Panc1 (cell line): ENCODE measurements around the gene NT5DC1. TPM values are rescaled to one million over a fixed set of nuclear protein-coding genes. Genes with fewer than 3 reads are reported as not detected.

Experiments used
- ATAC-seq: fragments of 200-7000 bp; cut with Tn5 transposase; 2 replicates; pipeline ENCODE4 v1.9.1; 2020; ENCODE audit warnings: mild to moderate bottlenecking, moderate library complexity
- BruUV-seq: library from RNA; stranded (reverse); fragments of 400-500 nt; replicated peaks from 2 replicates; lab custom pipeline; 2021; lab: Mats Ljungman, UMichigan
- CTCF ChIA-PET: fragments of 300-600 bp; sonication (Branson Sonifier 250); formaldehyde crosslinking; loops from one replicate; lab custom pipeline; 2022; ENCODE audit warnings: antibody characterized with exemption; lab: Charles Lee
- POLR2A ChIA-PET: fragments of 300-600 bp; sonication (Branson Sonifier 250); formaldehyde crosslinking; loops from one replicate; lab custom pipeline; 2022; ENCODE audit warnings: antibody characterized with exemption; lab: Charles Lee
- DNase-seq: peaks from one replicate; pipeline ENCODE4 v3.0.0-alpha.2; 2010; ENCODE audit warnings: low read depth, low spot score
- H3K27ac ChIP-seq: 2 replicates; pipeline ENCODE4 v1.5.1; 2011; ENCODE audit warnings: mild to moderate bottlenecking, low read length, inconsistent platforms
- H3K27me3 ChIP-seq: fragments of 200-500 bp; sonication (Bioruptor generic); 2 replicates; pipeline ENCODE4 v1.6.0; 2014; ENCODE audit warnings: low read length, inconsistent platforms; ENCODE audit not compliant: control insufficient read depth, insufficient read depth
- H3K36me3 ChIP-seq: fragments of 200-500 bp; sonication (Bioruptor generic); 2 replicates; pipeline ENCODE4 v1.5.1; 2014; ENCODE audit warnings: inconsistent platforms, mild to moderate bottlenecking, low read length, moderate library complexity; ENCODE audit not compliant: control insufficient read depth, insufficient read depth
- H3K4me1 ChIP-seq: 2 replicates; pipeline ENCODE4 v1.5.1; 2011; ENCODE audit warnings: inconsistent platforms, mild to moderate bottlenecking, low read length, moderate library complexity; ENCODE audit not compliant: control insufficient read depth, insufficient read depth
- H3K4me3 ChIP-seq, 2 experiments: 2 replicates each; pipeline ENCODE4 v1.5.1; 2011 to 2012; ENCODE audit warnings: low read depth in 2 of 2, low read length in 2 of 2, mild to moderate bottlenecking in 2 of 2, inconsistent platforms in 1 of 2, moderate library complexity in 1 of 2
- H3K9me3 ChIP-seq: fragments of 200-500 bp; sonication (Bioruptor generic); 2 replicates; pipeline ENCODE4 v1.5.1; 2014; ENCODE audit warnings: low read depth, mild to moderate bottlenecking, inconsistent platforms, low read length, moderate library complexity; ENCODE audit not compliant: control insufficient read depth, insufficient read depth
- CTCF ChIP-seq: fragments of 450-650 bp; IDR thresholded peaks from 2 replicates; pipeline ENCODE4 v1.5.1; 2017; ENCODE audit warnings: mild to moderate bottlenecking
- POLR2AphosphoS5 ChIP-seq: IDR thresholded peaks from 2 replicates; pipeline ENCODE4 v1.6.1; 2012; ENCODE audit warnings: mild to moderate bottlenecking, low read depth, low read length, moderate library complexity
- REST ChIP-seq, 2 experiments: IDR thresholded peaks; 2 replicates each; pipeline ENCODE4 v1.6.1; 2011 to 2012; ENCODE audit warnings: low read depth in 2 of 2, control low read depth in 1 of 2, low read length in 1 of 2, mild to moderate bottlenecking in 1 of 2, moderate library complexity in 1 of 2; ENCODE audit not compliant: insufficient read depth in 1 of 2
- SIN3A ChIP-seq: IDR thresholded peaks from 2 replicates; pipeline ENCODE4 v1.6.1; 2012; ENCODE audit warnings: low read depth, mild to moderate bottlenecking, low read length, moderate library complexity, borderline replicate concordance; ENCODE audit not compliant: insufficient read depth
- TCF7L2 ChIP-seq: IDR thresholded peaks from 2 replicates; pipeline ENCODE4 v1.6.1; 2011; ENCODE audit warnings: mild to moderate bottlenecking, low read depth, low read length, inconsistent platforms
- in situ Hi-C: cut with HindIII; loops from 2 replicates; pipeline ENCODE4 v1.10.0; 2016; ENCODE audit warnings: low sequenced_read_pairs, low pct_unique_long_range_greater_than_20kb
- intact Hi-C: fragments of 100-400 bp; cut with micrococcal nuclease; formaldehyde crosslinking; loops from one replicate; pipeline ENCODE4 v1.10.0; 2022; ENCODE audit not compliant: unreplicated experiment
- total RNA-seq: library from RNA; stranded (reverse); gene quantifications from one replicate; pipeline ENCODE4 v1.2.1, GENCODE V29; 2021; ENCODE audit not compliant: unreplicated experiment

Gene NT5DC1
- total RNA-seq, 1 experiment from 2014 or later: 79.1 TPM

GRCh38 chr6:116221067-116221466 is 120.4 kb downstream of the NT5DC1 start:
- no peak for ATAC-seq
- in situ Hi-C loops: no loop called here
- H3K36me3 ChIP-seq: no peaks in the 10 kb centered on the region

DNA sequence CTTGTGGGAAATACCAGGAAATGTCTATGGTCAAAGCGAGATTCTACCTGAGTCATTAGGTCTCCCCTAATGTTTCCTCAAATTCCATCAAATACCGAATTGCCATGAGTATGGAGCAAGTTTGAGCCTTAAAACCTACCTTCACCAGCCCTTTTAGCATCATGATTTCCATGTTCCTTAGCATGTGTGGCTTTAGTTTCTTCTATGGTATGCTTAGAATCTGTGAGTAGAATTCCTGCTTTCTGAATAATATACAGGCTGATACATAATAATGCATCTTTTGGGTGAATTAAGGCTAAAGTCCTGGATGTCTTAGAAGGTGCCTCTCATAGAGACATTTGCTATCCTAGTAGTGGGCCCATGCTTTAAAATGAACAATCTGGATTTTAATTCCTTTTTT is 121.3 kb downstream of the NT5DC1 start:
- intact Hi-C loops: no loop called here
- BruUV-seq: no TSS peak
- DNase-seq (no peak), ATAC-seq (no peak)
- CTCF ChIA-PET: no interaction called here
- in situ Hi-C loops: no loop called here
- H3K36me3 ChIP-seq: no peaks in the 10 kb centered on the region
- no peak overlapping the region for H3K4me3 ChIP-seq
- no peak for TF ChIP-seq TCF7L2
- no peak for TF ChIP-seq POLR2AphosphoS5
- no peak for TF ChIP-seq SIN3A
- no peak for TF ChIP-seq REST (IDR thresholded peaks at IDR 0.05; ENCODE audit: insufficient read depth in 1 of 2, low read depth in 2 of 2, low read length in 1 of 2)
- no peak for TF ChIP-seq CTCF
- H3K27me3 ChIP-seq: no peaks in the 10 kb centered on the region
- H3K4me1 ChIP-seq: no peaks in the 10 kb centered on the region
- H3K9me3 ChIP-seq: no peaks in the 10 kb centered on the region
- POLR2A ChIA-PET: no interaction called here
- no peak overlapping the region for H3K27ac ChIP-seq

More at GRCh38 chr6:116221067-116221466, 120.4 kb downstream of the NT5DC1 start:
- H3K9me3 ChIP-seq: no peaks in the 10 kb centered on the region
- no peak for DNase-seq
- H3K4me1 ChIP-seq: no peaks in the 10 kb centered on the region
- TF ChIP-seq POLR2AphosphoS5 (no peak), REST (IDR thresholded peaks at IDR 0.05; ENCODE audit: insufficient read depth in 1 of 2, low read depth in 2 of 2, low read length in 1 of 2) (no peak), TCF7L2 (no peak), SIN3A (no peak), CTCF (no peak)
- no peak overlapping the region for H3K27ac ChIP-seq
- no TSS peak for BruUV-seq
- H3K27me3 ChIP-seq: no peaks in the 10 kb centered on the region
- ChIA-PET POLR2A (no interaction called here), CTCF (no interaction called here)
- no peak overlapping the region for H3K4me3 ChIP-seq
- intact Hi-C loops: no loop called here
